ENCODE data around the gene SLC22A17. TPM values are rescaled to one million over a fixed set of nuclear protein-coding genes. Genes with fewer than 3 reads are reported as not detected.

SLC22A17 gene
- total and polyA plus RNA-seq, 10 of the 15 experiments (the other 5 are each of a cell fraction or from before 2014, with no cell fraction given), result not detected

GRCh38 chr14:23302290-23303225 is 50.1 kb downstream of the SLC22A17 start, which contains the start of gene PPP1R3E (continued):
- peak in 1 of 2 experiments; percentile 70; a peak in 1 of 4 replicates for TF ChIP-seq BHLHE40 (IDR thresholded peaks at IDR 0.05; ENCODE audit: borderline replicate concordance in 1 of 2, low read depth in 2 of 2, low read length in 1 of 2)
- no peak for TF ChIP-seq PAX8 (IDR thresholded peaks at IDR 0.05)
- 0 out of 2 replicates have a peak, but pooled peaks have one; percentile 11 for TF ChIP-seq PAX5 (IDR thresholded peaks at IDR 0.05; ENCODE audit: borderline replicate concordance, low read depth, low read length)
- TF ChIP-seq CREM (IDR thresholded peaks at IDR 0.05; ENCODE audit: low read depth), result no peak
- no peak for TF ChIP-seq MTA3 (IDR thresholded peaks at IDR 0.05; ENCODE audit: borderline replicate concordance, low read length)
- TF ChIP-seq CREB1 (IDR thresholded peaks at IDR 0.05; ENCODE audit: low read depth), result peak; percentile 41; the same call in 1 of the 2 replicates
- no peak for TF ChIP-seq IRF4 (IDR thresholded peaks at IDR 0.05; ENCODE audit: low read depth, low read length)
- TF ChIP-seq EP300 (IDR thresholded peaks at IDR 0.05; ENCODE audit: borderline replicate concordance in 1 of 2, control insufficient read depth in 1 of 2, low read depth in 2 of 2, low read length in 2 of 2), result no peak
- no peak for TF ChIP-seq KDM1A (IDR thresholded peaks at IDR 0.05; ENCODE audit: borderline replicate concordance)
- no peak for TF ChIP-seq DPF2 (IDR thresholded peaks at IDR 0.05)
- no peak for TF ChIP-seq NFYB (IDR thresholded peaks at IDR 0.05; ENCODE audit: insufficient read depth, low read depth, low read length)
- TF ChIP-seq NFXL1 (IDR thresholded peaks at IDR 0.05; ENCODE audit: borderline replicate concordance), result no peak
- TF ChIP-seq MYC (IDR thresholded peaks at IDR 0.05; ENCODE audit: insufficient read depth, insufficient read length, insufficient replicate concordance, low read length, severe bottlenecking), result no peak
- no peak for TF ChIP-seq YY1 (IDR thresholded peaks at IDR 0.05; ENCODE audit: low read depth, low read length)
- TF ChIP-seq POLR2A (IDR thresholded peaks at IDR 0.05; ENCODE audit: low read depth, low read length), result peak; percentile 84
- TF ChIP-seq TARDBP (IDR thresholded peaks at IDR 0.05; ENCODE audit: borderline replicate concordance), result no peak
- TF ChIP-seq POU2F2 (IDR thresholded peaks at IDR 0.05; ENCODE audit: borderline replicate concordance, low read depth, low read length), result no peak; the same call in 2 of the 3 replicates
- TF ChIP-seq GATAD2B (conservative IDR thresholded peaks at IDR 0.05; ENCODE audit: low read depth), result peak; percentile 37; the same call in 1 of the 2 replicates
- TF ChIP-seq, protein P1, sequence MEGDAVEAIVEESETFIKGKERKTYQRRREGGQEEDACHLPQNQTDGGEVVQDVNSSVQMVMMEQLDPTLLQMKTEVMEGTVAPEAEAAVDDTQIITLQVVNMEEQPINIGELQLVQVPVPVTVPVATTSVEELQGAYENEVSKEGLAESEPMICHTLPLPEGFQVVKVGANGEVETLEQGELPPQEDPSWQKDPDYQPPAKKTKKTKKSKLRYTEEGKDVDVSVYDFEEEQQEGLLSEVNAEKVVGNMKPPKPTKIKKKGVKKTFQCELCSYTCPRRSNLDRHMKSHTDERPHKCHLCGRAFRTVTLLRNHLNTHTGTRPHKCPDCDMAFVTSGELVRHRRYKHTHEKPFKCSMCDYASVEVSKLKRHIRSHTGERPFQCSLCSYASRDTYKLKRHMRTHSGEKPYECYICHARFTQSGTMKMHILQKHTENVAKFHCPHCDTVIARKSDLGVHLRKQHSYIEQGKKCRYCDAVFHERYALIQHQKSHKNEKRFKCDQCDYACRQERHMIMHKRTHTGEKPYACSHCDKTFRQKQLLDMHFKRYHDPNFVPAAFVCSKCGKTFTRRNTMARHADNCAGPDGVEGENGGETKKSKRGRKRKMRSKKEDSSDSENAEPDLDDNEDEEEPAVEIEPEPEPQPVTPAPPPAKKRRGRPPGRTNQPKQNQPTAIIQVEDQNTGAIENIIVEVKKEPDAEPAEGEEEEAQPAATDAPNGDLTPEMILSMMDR (IDR thresholded peaks at IDR 0.05 in 2 of 3, conservative IDR thresholded peaks at IDR 0.05 in 1 of 3; ENCODE audit: control insufficient read depth in 2 of 3, extremely low read depth in 1 of 3, insufficient read depth in 1 of 3, low read depth in 3 of 3, low read length in 3 of 3), result no peak
- no peak for TF ChIP-seq CUX1 (IDR thresholded peaks at IDR 0.05; ENCODE audit: insufficient replicate concordance, low read depth, low read length)
